T-helper 1 cell treated with Interleukin-12 subunit alpha and Interleukin-12 subunit beta and Interleukin-4 antibody, amounts not matched to agents 30 ng/mL and 1 ng/mL, for 36 hours (primary cell): Measurements from ENCODE around the gene ATP9A. TPM values are rescaled to one million over a fixed set of nuclear protein-coding genes. Genes with fewer than 3 reads are reported as not detected.
"Not testable (repeated sequence)": the region's sequence is repeated elsewhere in the genome, so short reads cannot be mapped to it uniquely, and the experiment has no call there.

Experiments used
- intact Hi-C: fragments of 100-400 bp; cut with micrococcal nuclease; formaldehyde crosslinking; loops from one replicate; pipeline ENCODE4 v1.15.1; 2024
- total RNA-seq: library from RNA; stranded (reverse); gene quantifications from 2 replicates; pipeline ENCODE4 v1.2.3, GENCODE V29; 2022

Gene ATP9A
- total RNA-seq, 1 donor from 2014 or later, result 3.2 TPM

GRCh38 chr20:51757226-51757625 is 11.0 kb downstream of the ATP9A start:
- intact Hi-C loops, result no loop called here

DNA sequence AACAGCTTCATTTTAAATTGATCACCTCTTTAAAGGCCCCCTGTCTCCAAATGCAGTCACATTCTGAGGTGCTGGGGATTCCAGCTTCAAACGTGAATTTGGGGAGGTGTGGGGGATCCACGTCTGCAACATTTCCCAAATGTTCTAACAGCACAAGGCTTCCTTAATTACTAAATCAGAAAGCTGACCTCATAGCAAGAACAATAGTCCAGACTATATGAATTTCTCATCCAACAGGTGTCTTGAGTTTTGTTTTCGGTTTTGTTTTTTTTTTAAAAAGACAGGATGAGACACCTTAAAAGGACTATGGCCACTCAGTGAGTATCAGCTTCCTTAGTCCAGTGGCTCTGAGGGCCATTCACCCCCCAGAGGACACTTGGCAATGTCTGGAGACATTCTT is 11.5 kb downstream of the ATP9A start:
- intact Hi-C loops, result no loop called here

DNA sequence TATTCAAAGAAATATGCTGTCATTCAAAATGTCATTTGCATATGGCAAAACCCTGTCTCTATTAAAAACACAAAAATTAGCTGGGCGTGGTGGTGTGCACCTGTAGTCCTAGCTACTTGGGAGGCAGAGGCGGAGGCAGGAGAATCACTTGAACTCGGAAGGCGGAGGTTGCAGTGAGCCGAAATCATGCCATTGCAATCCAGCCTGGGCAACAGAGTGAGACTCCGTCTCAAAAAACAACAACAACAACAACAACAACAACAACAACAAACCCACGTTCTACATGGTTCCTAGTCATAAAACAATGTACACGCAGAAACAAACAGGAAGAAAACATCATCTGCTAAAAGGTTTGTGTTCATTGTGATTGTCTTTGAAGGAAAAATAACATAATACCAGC is 15.0 kb downstream of the ATP9A start:
- intact Hi-C loops, result not testable (repeated sequence)

- intact Hi-C loops, result no loop called here
These were observed 15.7 kb downstream of the ATP9A start for GRCh38 chr20:51752343-51752951.

GRCh38 chr20:51750770-51751388 is 17.3 kb downstream of the ATP9A start:
- intact Hi-C loops, result no loop called here

- intact Hi-C loops, result no loop called here
These were observed 18.0 kb downstream of the ATP9A start for GRCh38 chr20:51750037-51750769.

DNA sequence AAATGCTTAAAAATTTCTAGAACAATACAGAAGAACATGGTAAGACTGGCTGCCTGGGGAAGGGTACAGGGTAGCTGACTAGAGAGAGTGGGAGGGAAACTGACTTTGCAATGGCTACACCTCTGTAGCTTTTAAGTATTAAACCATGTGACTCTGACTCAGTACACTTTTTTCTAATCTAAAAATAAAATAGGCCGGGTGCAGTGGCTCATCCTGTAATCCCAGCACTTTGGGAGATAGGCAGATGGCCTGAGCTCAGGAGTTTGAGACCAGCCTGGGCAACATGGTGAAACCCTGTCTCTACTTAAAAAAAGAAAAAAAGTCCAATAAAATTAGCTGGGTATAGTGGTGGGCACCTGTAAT is 18.5 kb downstream of the ATP9A start:
- intact Hi-C loops, result no loop called here

- intact Hi-C loops, result no loop called here
These were observed 20.8 kb downstream of the ATP9A start for GRCh38 chr20:51747182-51747911.

GRCh38 chr20:51745804-51746203 is 22.4 kb downstream of the ATP9A start:
- intact Hi-C loops, result no loop called here

- intact Hi-C loops, result no loop called here
These were observed 27.4 kb downstream of the ATP9A start for GRCh38 chr20:51740838-51741237.

- intact Hi-C loops, result not testable (repeated sequence)
These were observed 27.9 kb downstream of the ATP9A start for GRCh38 chr20:51740308-51740707.

GRCh38 chr20:51739722-51740249 is 28.4 kb downstream of the ATP9A start:
- intact Hi-C loops, result no loop called here

DNA sequence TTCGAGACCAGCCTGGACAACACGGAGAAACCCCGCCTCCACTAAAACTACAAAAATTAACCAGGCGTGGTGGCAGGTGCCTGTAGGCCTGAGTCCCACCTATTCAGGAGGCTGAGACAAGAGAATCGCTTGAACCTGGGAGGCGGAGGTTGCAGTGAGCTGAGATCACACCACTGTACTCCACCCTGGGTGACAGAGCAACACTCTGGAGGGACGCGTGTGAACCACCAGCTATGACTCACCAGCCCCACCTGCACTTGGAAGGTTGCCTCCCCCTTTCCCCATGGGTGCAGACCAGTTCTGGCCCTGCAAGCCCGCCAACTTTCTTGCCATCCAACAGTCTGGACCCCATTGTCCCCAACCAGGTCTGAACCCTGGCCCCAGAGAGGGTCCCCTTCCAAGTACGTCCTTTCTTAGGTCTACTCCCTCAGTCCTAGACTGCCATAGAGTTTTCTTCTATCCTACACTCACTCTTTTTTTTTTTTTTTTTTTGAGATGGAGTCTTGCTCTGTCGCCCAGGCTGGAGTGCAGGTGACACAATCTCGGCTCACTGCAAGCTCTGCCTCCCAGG is 29.2 kb downstream of the ATP9A start:
- intact Hi-C loops, result no loop called here

DNA sequence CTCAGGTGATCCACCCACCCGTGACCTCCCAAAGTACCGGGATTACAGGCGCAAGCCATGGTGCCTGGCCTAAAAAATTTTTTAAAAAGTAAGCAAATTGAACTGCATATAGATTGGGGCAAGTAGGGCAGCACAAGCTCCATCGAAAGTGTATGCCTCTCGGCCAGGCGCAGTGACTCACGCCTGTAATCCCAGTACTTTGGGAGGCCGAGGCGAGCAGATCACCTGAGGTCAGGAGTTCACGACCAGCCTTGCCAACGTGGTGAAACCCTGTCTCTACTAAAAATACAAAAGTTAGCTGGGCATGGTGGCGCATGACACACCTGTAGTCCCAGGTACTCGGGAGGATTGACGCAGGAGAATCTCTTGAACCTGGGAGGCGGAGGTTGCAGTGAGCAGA is 29.9 kb downstream of the ATP9A start:
- intact Hi-C loops, result not testable (repeated sequence)

DNA sequence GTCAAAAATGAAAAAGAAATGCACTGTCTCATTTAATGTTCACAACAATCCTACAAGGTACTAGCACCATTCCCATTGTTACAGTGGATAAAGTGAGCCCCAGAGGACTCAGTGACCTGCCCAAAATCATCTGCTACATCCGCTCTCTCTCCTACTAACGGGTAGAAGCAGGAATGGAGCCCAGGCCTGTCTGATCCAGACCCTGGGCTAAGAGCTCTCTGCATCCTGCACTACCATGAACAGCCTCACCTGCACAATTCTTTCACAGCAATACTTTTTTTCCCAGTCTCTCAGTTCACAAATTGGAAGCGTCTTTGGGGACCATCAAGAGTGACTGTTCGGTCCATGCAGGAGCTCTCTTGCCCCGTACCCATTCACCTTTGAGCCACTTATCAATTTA is 31.2 kb downstream of the ATP9A start:
- intact Hi-C loops, result no loop called here

DNA sequence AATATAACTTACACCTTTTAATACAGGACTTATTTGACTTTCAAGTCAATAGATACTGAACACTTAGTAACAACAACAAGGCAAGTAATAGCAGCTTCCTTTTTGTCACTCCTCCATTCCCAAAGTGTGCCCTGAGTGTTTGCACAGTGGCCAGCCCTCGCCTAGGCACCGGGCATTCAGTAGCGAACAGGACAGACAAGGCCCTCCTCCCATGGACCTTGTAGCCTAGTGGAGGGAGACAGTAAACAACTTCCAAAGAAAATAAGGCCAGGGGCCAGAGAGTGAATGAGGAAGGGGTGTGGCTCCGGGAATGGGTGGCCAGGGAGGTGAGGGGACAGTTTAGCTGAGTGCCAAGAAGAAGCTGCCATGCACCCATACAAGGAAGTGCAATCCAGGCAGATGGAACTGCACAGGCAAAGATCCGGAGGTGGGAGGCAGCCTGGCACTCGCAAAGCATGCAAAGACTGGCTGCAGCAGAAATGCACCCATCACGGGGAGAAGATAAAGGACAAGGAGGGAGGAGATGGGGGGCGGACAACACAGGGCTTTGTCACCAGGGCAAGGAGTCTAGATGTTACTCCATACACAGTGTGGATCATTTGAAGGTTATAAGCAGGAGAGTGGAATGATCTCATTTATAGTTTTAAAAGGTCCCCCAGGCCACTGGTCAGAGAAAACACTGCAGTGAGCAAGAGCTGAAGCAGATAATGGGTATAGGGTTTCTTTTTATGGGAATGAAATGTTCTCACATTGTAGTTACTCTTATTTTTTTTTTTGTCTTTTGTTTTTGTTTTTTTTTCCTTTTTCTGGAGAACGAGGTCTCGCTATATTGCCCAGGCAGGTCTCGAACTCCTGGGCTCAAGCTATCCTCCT is 32.2 kb downstream of the ATP9A start:
- intact Hi-C loops, result no loop called here

DNA sequence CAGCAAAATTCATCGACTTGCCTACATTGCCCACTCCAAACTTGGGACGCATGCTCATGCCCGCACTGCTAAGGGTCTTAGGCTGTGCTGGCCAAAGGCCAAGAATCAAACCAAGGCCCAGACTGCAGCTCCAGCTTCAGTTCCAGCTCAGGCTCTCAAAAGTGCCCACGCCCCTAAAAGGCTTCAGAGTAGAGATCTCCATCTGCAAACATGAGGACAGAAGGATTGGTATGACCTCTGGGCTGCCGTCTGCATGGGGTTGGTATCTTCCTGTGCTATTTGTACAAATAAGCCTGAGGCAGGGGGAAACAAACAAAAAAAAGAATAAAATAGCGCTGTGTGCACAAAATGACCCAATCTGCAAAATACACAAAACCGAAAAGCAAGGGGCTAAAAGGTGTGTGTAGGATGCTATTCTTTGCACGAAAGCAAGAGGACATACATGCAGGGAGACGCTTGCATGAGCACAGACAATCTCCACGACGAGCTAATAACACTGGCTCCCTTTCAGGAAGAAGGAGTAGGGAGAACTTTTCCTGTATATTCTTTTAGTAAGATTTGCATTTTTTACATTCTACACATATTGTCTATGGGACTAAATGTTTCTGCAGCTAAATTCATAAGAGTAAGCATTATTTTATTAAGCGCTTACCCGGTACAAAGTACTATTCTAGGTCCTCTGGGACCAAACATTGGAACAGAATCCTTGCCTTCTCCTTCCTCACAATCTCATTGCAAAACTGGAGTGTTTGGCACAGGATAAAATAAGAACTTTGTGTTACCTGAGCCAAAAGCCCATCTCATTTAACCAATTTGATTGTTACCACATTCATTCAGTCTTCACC is 33.1 kb downstream of the ATP9A start:
- intact Hi-C loops, result no loop called here

DNA sequence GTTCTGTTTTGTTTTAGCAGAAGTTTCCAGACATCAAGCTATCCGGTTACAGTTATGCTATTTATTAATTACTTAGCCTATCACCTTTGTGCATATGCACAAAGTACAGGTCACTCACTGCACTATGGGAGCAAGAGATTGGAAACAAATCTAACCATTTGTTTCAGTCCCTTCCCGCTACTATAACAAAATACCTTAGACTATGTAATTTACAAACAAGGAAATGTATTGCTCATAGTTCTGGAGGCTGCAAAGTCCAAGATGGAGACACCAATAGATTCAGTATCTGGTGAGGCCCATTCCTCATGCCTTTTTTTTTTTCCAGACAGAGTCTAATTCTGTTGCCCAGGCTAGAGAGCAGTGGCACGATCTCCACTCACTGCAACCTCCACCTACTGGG is 35.1 kb downstream of the ATP9A start:
- intact Hi-C loops, result no loop called here

GRCh38 chr20:51732096-51732791 is 35.9 kb downstream of the ATP9A start:
- intact Hi-C loops, result no loop called here
